Testis (tissue), 2 donors: Measurements from ENCODE around the gene GDPGP1.

ENCODE experiments used
- CTCF ChIP-seq, 3 experiments: fragments of 450-650 bp in 2 of 3; fragments of 200-600 bp in 1 of 3; sonication (generic) in 1 of 3; IDR thresholded peaks; one replicate each; pipeline ENCODE4 v1.5.1; 2016 to 2019; ENCODE audit warnings: antibody characterized with exemption in 3 of 3, mild to moderate bottlenecking in 2 of 3, moderate library complexity in 1 of 3
- POLR2A ChIP-seq: fragments of 450-650 bp; IDR thresholded peaks from one replicate; pipeline ENCODE4 v1.6.1; 2017; ENCODE audit warnings: antibody characterized with exemption, mild to moderate bottlenecking, moderate library complexity

DNA sequence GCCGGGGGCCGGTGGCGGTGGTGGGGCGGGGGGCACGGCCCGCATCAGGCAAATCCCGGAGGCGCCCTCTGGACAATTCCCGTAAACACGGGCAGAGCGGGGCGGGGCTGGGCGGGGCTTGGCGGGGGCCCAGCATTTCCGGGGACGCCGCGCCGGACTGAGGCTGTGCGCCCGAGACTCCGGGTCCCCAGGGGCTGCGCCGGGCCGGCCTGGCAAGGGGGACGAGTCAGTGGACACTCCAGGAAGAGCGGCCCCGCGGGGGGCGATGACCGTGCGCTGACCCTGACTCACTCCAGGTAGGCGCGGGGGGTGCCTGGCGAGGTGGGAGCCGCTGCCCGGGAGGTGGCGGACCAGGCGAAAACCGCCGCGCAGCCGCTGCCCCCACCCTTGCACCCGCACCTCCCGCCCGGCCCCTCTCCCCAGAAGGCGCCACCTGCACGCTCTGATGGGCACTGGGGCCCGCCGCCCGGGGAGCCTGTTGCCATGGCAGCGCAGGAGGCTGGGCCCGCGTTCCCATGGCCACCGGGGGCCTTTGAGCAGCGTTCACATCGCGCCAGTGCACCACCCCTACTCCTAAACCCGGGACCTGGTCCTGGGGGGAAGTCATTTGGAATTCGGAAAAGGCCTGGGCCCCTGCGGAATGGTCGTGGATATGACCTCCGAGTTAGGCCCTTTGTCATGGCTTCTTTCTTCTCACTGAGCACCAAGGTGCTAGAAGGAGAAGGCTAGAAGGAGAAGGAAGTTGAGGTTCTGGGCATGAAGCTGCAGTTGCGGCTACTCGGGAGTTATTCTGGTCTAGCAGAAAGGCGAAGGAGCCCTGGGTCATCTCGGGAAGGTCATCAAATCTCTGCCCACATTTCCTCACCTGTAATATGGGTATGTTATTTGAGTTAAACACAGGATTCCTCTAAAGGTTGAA is 49.0 kb upstream of the GDPGP1 start:
- no peak for TF ChIP-seq CTCF (IDR thresholded peaks at IDR 0.05)
- no peak for TF ChIP-seq POLR2A
